SK-N-SH (cell line): ENCODE data around the gene SORL1. TPM values are rescaled to one million over a fixed set of nuclear protein-coding genes. Genes with fewer than 3 reads are reported as not detected.

Experiments
- CTCF ChIA-PET: fragments of 300-600, 350-600 bp; formaldehyde crosslinking; extraction: SDS; loops from one replicate; lab custom pipeline; 2021; lab: Yijun Ruan, JAX
- POLR2A ChIA-PET: fragments of 350-600 bp; sonication (Branson Sonifier 250); formaldehyde crosslinking; extraction: SDS; loops from one replicate; lab custom pipeline; 2020; ENCODE audit warnings: antibody characterized with exemption, inconsistent platforms; lab: Yijun Ruan, JAX
- DNase-seq: peaks from one replicate; pipeline ENCODE4 v3.0.0; 2012
- H2AFZ ChIP-seq: fragments of 200-600 bp; sonication (generic); 2 replicates; pipeline ENCODE4 v1.8.1; 2016; ENCODE audit warnings: antibody characterized with exemption, mild to moderate bottlenecking, low read depth
- H3F3A ChIP-seq: fragments of 200-600 bp; sonication (generic); replicated peaks from 2 replicates; pipeline ENCODE3; 2016; ENCODE audit warnings: antibody characterized with exemption, mild to moderate bottlenecking; ENCODE audit not compliant: insufficient read depth
- H3K27ac ChIP-seq, 2 experiments: fragments of 200-500 bp in 1 of 2; fragments of 200-600 bp in 1 of 2; sonication (Bioruptor generic) in 1 of 2; sonication (generic), shearing (Covaris generic) in 1 of 2; 2 replicates each; pipeline versions ENCODE4 v1.5.1 to v1.6.1; 2014 to 2016; ENCODE audit warnings: low read depth in 2 of 2, inconsistent platforms in 1 of 2, low read length in 1 of 2, mild to moderate bottlenecking in 1 of 2, mixed read lengths in 1 of 2
- H3K27me3 ChIP-seq: fragments of 200-600 bp; sonication (generic), shearing (Covaris generic); 2 replicates; pipeline ENCODE4 v1.6.1; 2016; ENCODE audit warnings: mixed run types; ENCODE audit not compliant: insufficient read depth
- H3K36me3 ChIP-seq, 2 experiments: fragments of 200-500 bp in 1 of 2; fragments of 200-600 bp in 1 of 2; sonication (Bioruptor generic) in 1 of 2; sonication (generic) in 1 of 2; replicated peaks in 1 of 2; 2 replicates each; pipeline versions ENCODE3 to v1.5.1; 2014 to 2016; ENCODE audit warnings: low read length in 1 of 2, mild to moderate bottlenecking in 1 of 2; ENCODE audit not compliant: insufficient read depth in 2 of 2, control insufficient read depth in 1 of 2
- H3K4me1 ChIP-seq, 2 experiments: fragments of 200-500 bp in 1 of 2; fragments of 200-600 bp in 1 of 2; sonication (Bioruptor generic) in 1 of 2; sonication (generic), shearing (Covaris generic) in 1 of 2; 2 replicates each; pipeline versions ENCODE4 v1.5.1 to v1.6.1; 2014 to 2016; ENCODE audit warnings: low read depth in 1 of 2, low read length in 1 of 2, mixed run types in 1 of 2; ENCODE audit not compliant: insufficient read depth in 2 of 2, control insufficient read depth in 1 of 2
- H3K4me2 ChIP-seq: fragments of 200-600 bp; sonication (generic), shearing (Covaris generic); 2 replicates; pipeline ENCODE4 v1.6.1; 2017; ENCODE audit warnings: mixed run types
- H3K4me3 ChIP-seq, 2 experiments: fragments of 200-500 bp in 1 of 2; fragments of 200-600 bp in 1 of 2; sonication (Bioruptor generic) in 1 of 2; sonication (generic), shearing (Covaris generic) in 1 of 2; 2 replicates each; pipeline versions ENCODE4 v1.5.1 to v1.8.1; 2014 to 2016; ENCODE audit warnings: low read depth in 2 of 2, inconsistent platforms in 1 of 2, low read length in 1 of 2, mild to moderate bottlenecking in 1 of 2, mixed read lengths in 1 of 2, moderate library complexity in 1 of 2
- H3K79me2 ChIP-seq: fragments of 200-600 bp; sonication (generic); 2 replicates; pipeline ENCODE4 v1.8.1; 2017; ENCODE audit warnings: mild to moderate bottlenecking; ENCODE audit not compliant: insufficient read depth
- H3K9ac ChIP-seq: fragments of 200-600 bp; sonication (generic); 2 replicates; pipeline ENCODE4 v1.6.1; 2017; ENCODE audit warnings: mixed run types
- H3K9me2 ChIP-seq: fragments of 200-600 bp; sonication (generic); 2 replicates; pipeline ENCODE4 v1.6.1; 2017; ENCODE audit warnings: mixed run types
- H3K9me3 ChIP-seq: fragments of 200-600 bp; sonication (generic); 2 replicates; pipeline ENCODE4 v1.6.1; 2017; ENCODE audit warnings: mixed run types, mild to moderate bottlenecking, moderate library complexity
- H4K20me1 ChIP-seq: fragments of 200-600 bp; sonication (generic); 2 replicates; pipeline ENCODE4 v1.6.1; 2017; ENCODE audit warnings: mild to moderate bottlenecking, mixed run types; ENCODE audit not compliant: insufficient read depth
- JUND ChIP-seq: IDR thresholded peaks from 2 replicates; pipeline ENCODE4 v1.4.0; 2012
- MXI1 ChIP-seq: IDR thresholded peaks from 2 replicates; pipeline ENCODE4 v1.6.1; 2012; ENCODE audit warnings: mild to moderate bottlenecking, low read depth, low read length, improper control_type of control experiment
- SMC3 ChIP-seq: IDR thresholded peaks from 2 replicates; pipeline ENCODE4 v1.6.1; 2012; ENCODE audit warnings: low read depth, low read length, improper control_type of control experiment
- TAF1 ChIP-seq: IDR thresholded peaks from 2 replicates; pipeline ENCODE4 v1.6.1; 2012; ENCODE audit warnings: low read depth, mild to moderate bottlenecking, low read length, moderate library complexity, borderline replicate concordance
- TEAD4 ChIP-seq: IDR thresholded peaks from 2 replicates; pipeline ENCODE4 v1.4.0; 2012; ENCODE audit warnings: mild to moderate bottlenecking, borderline replicate concordance; ENCODE audit not compliant: insufficient read depth
- WGBS: methylation state at CpG from one replicate; pipeline ENCODE4 v1.1.6; 2017; ENCODE audit warnings: low lambda C conversion rate; 5-methylcytosine and 5-hydroxymethylcytosine counted together
- polyA plus RNA-seq, 3 experiments: library from polyadenylated mRNA; depleted of rRNA; stranded (reverse); fragments of >200 nt; gene quantifications; 2 replicates each; pipeline ENCODE4 v1.2.3, GENCODE V29; 2012
- TF ChIP-seq, protein P1 (sequence below): IDR thresholded peaks from 2 replicates; pipeline ENCODE4 v1.4.0; 2012; ENCODE audit warnings: low read depth, borderline replicate concordance
- TF ChIP-seq, protein P2 (sequence below): fragments of 200-600 bp; sonication (generic); IDR thresholded peaks from 2 replicates; pipeline ENCODE4 v1.6.1; 2017; ENCODE audit warnings: antibody characterized with exemption, mild to moderate bottlenecking, moderate library complexity
- TF ChIP-seq, protein P3 (sequence below): IDR thresholded peaks from 2 replicates; pipeline ENCODE4 v1.4.0; 2012; ENCODE audit warnings: low read depth

Gene SORL1
- polyA plus RNA-seq, 1 of the 3 experiments (the other 2 are of a cell fraction): 7.1 TPM

DNA sequence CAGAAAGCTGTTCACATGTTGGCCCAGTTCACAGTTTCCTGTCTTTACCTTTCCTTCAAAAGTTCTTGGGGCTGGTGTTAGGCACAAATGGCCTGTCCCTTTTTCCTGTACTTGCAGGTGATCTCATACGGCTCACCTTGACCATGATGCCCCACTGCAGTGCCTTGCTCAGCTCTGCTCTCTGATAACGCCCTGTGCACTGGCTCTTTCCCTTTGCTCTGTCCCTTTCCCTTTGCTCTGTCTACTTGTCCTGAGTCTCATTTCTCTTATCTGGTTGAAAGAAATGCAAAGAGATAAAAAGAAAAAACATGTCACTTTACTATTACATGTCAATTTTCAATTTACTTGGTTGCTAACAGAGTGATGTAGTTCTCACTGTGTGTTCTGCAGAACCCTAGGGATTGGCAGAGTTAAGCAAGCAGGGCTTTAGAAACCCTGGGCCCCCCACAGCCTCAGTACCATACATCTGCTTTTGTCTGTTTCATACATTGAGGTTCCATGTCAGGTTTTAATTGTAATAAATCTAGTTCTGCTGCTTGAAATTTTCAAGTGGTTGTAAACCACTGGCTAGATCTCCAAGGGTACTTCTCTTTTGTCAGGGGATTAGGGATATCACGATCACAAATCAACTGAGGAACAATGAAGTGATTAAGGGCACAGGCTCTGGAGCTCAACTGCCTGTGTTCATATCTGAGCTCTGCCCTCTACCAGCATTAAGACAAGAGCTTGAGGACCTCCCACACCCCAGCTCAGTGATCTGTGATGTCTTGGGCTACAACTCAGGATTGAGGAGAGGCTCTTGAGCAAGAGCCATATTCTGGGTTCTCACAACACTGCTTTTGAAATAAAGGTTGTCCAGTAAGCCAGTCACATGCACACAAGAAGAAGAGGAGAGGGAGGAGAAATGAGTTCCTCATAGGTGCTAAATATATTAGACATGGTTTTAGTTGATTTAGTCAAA is 16.3 kb upstream of the SORL1 start:
- no peaks in the 10 kb centered on the region for H3K79me2 ChIP-seq
- TF ChIP-seq TEAD4 (no peak), JUND (no peak)
- TF ChIP-seq, protein P1, sequence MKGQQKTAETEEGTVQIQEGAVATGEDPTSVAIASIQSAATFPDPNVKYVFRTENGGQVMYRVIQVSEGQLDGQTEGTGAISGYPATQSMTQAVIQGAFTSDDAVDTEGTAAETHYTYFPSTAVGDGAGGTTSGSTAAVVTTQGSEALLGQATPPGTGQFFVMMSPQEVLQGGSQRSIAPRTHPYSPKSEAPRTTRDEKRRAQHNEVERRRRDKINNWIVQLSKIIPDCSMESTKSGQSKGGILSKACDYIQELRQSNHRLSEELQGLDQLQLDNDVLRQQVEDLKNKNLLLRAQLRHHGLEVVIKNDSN: no peak
- H3K4me3 ChIP-seq: no peak overlapping the region
- ChIA-PET POLR2A (no interaction called here), CTCF (interaction anchor here (0.6 to 2.7 kb wide), 5 partner anchors 9 to 1070 kb away, joined by 3 to 9 read pairs (median 3); no protein-coding TSS in a partner anchor)
- no peak overlapping the region for H3K9ac ChIP-seq
- no peaks in the 10 kb centered on the region for H3K9me2 ChIP-seq
- no peak for DNase-seq
- H3K4me1 ChIP-seq: no peaks in the 10 kb centered on the region
- no peak overlapping the region for H3K27ac ChIP-seq
- H3K9me3 ChIP-seq: no peaks in the 10 kb centered on the region
- H3K27me3 ChIP-seq: no peaks in the 10 kb centered on the region
- no peaks in the 10 kb centered on the region for H3F3A ChIP-seq
- WGBS: 57% methylated on average over 3 of the region's 3 CpGs
- H3K36me3 ChIP-seq: no peaks in the 10 kb centered on the region
- H4K20me1 ChIP-seq: no peaks in the 10 kb centered on the region
- no peak overlapping the region for H2AFZ ChIP-seq
- H3K4me2 ChIP-seq: no peak overlapping the region

DNA sequence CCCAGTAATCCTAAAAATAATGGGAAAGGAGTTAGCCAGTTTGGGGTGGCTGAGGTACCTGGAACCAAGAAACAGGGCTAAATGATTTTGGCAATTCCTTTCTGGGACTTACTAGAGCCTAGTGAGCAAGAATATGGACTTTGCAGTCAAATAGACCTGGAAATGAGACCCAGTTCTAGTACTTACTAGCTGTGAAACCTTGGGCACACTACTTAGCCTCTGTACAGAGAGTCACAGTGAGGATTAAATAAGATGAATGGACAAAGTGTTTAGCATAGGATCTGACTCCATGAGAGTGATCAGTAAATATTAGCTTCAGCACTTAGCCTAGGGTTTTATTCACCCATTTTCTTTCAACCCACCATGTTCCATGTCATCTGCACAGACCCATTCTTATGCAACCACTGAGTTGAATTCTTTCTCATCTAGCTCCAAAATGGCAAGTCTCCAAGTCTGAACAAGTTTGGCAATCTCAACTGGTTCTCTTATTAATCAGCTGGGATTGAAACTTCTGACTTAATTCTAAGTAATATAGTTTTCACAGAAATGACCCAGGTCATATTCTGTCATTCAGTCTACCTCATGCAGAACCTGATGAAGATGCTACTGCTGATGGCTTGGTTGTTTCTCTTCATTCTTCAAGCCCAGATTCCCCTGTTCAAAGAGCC is 15.0 kb upstream of the SORL1 start:
- Histone ChIP-seq H3K4me2 (no peak overlapping the region), H3K27me3 (no peaks in the 10 kb centered on the region), H3F3A (no peaks in the 10 kb centered on the region), H3K4me3 (no peak overlapping the region), H3K79me2 (no peaks in the 10 kb centered on the region), H3K4me1 (no peaks in the 10 kb centered on the region), H3K27ac (no peak overlapping the region), H3K9ac (no peak overlapping the region), H3K9me3 (no peaks in the 10 kb centered on the region), H4K20me1 (no peaks in the 10 kb centered on the region), H3K9me2 (no peaks in the 10 kb centered on the region), H2AFZ (no peak overlapping the region), H3K36me3 (no peaks in the 10 kb centered on the region)
- TF ChIP-seq TAF1: no peak
- no peak for TF ChIP-seq TEAD4
- TF ChIP-seq, protein P1: no peak
- no peak for TF ChIP-seq MXI1
- TF ChIP-seq, protein P2, sequence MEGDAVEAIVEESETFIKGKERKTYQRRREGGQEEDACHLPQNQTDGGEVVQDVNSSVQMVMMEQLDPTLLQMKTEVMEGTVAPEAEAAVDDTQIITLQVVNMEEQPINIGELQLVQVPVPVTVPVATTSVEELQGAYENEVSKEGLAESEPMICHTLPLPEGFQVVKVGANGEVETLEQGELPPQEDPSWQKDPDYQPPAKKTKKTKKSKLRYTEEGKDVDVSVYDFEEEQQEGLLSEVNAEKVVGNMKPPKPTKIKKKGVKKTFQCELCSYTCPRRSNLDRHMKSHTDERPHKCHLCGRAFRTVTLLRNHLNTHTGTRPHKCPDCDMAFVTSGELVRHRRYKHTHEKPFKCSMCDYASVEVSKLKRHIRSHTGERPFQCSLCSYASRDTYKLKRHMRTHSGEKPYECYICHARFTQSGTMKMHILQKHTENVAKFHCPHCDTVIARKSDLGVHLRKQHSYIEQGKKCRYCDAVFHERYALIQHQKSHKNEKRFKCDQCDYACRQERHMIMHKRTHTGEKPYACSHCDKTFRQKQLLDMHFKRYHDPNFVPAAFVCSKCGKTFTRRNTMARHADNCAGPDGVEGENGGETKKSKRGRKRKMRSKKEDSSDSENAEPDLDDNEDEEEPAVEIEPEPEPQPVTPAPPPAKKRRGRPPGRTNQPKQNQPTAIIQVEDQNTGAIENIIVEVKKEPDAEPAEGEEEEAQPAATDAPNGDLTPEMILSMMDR: no peak
- TF ChIP-seq SMC3: no peak
- TF ChIP-seq, protein P3, sequence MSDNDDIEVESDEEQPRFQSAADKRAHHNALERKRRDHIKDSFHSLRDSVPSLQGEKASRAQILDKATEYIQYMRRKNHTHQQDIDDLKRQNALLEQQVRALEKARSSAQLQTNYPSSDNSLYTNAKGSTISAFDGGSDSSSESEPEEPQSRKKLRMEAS: no peak
- no peak for DNase-seq
- ChIA-PET CTCF (interaction anchor here (0.6 to 1.2 kb wide), 4 partner anchors 12 to 1068 kb away, joined by 3 to 4 read pairs (median 3); no protein-coding TSS in a partner anchor), POLR2A (no interaction called here)
